HG02885 (cell line): ENCODE data around the gene SEMA3C.
A peak's percentile ranks its signal among the peaks of the same experiment; 100 is the strongest.

ENCODE experiments used
- ATAC-seq: cut with Tn5 transposase; IDR thresholded peaks from one replicate; pipeline ENCODE4 v1.9.1; 2021; ENCODE audit warnings: mild to moderate bottlenecking; ENCODE audit not compliant: unreplicated experiment, poor library complexity

SEMA3C gene

GRCh38 chr7:80918909-80919721 lies at the start of gene SEMA3C:
SEMA3C (minus strand) TSS chr7:80919051; CDS start chr7:80916781, 2,270 bp downstream.
- ATAC-seq: peak; percentile 72

- ATAC-seq: no peak
These were observed 49.8 kb upstream of the SEMA3C start for GRCh38 chr7:80968606-80969005.

GRCh38 chr7:80967917-80968297 lies 49.1 kb upstream of the SEMA3C start:
- ATAC-seq: no peak

- no peak for ATAC-seq
These were observed 48.4 kb upstream of the SEMA3C start for GRCh38 chr7:80967071-80967916.

GRCh38 chr7:80960244-80960795 lies 41.5 kb upstream of the SEMA3C start:
- no peak for ATAC-seq

- ATAC-seq: no peak
These were observed 38.5 kb upstream of the SEMA3C start for GRCh38 chr7:80957226-80957777.

GRCh38 chr7:80954191-80954590 lies 35.3 kb upstream of the SEMA3C start:
- ATAC-seq: no peak

- no peak for ATAC-seq
These were observed 31.7 kb upstream of the SEMA3C start for GRCh38 chr7:80950550-80950967.

GRCh38 chr7:80949449-80949848 lies 30.6 kb upstream of the SEMA3C start:
- no peak for ATAC-seq

- no peak for ATAC-seq
These were observed 28.0 kb upstream of the SEMA3C start for GRCh38 chr7:80946858-80947257.

GRCh38 chr7:80945976-80946375 lies 27.1 kb upstream of the SEMA3C start:
- no peak for ATAC-seq

GRCh38 chr7:80943342-80943741 lies 24.5 kb upstream of the SEMA3C start:
- no peak for ATAC-seq

GRCh38 chr7:80942261-80943041 lies 23.6 kb upstream of the SEMA3C start:
- no peak for ATAC-seq

GRCh38 chr7:80941208-80941758 lies 22.4 kb upstream of the SEMA3C start:
- no peak for ATAC-seq

GRCh38 chr7:80940539-80941207 lies 21.8 kb upstream of the SEMA3C start:
- no peak for ATAC-seq

GRCh38 chr7:80937336-80937735 lies 18.5 kb upstream of the SEMA3C start:
- no peak for ATAC-seq

GRCh38 chr7:80935991-80936780 lies 17.3 kb upstream of the SEMA3C start:
- ATAC-seq: no peak

- ATAC-seq: no peak
These were observed 15.5 kb upstream of the SEMA3C start for GRCh38 chr7:80934321-80934720.
